ENCODE measurements around the gene E2F4.

- TF ChIP-seq CTCF (optimal IDR thresholded peaks at IDR 0.05 in 1 of 3, IDR thresholded peaks at IDR 0.05 in 1 of 3, conservative IDR thresholded peaks at IDR 0.05 in 1 of 3; ENCODE audit: extremely low read depth in 1 of 3, insufficient read depth in 2 of 3, low read length in 3 of 3) (peak in 1 of 3 experiments; percentile 8), EZH2 (IDR thresholded peaks at IDR 0.05; ENCODE audit: low read length) (no peak)
These were observed 40.4 kb upstream of the E2F4 start for GRCh38 chr16:67151431-67152097.
